NCI-H2081 (cell line): ENCODE data around the gene PHLDB2.

ENCODE experiments used
- DNase-seq, 2 experiments: peaks; one replicate each; lab custom pipeline; 2025; lab: John Stamatoyannopoulos, UW

Gene PHLDB2

GRCh38 chr3:111999484-112000324 is 140.6 kb downstream of the PHLDB2 start:
- DNase-seq, result peak in 1 of 2 experiments; percentile 25

GRCh38 chr3:112000367-112000771 is 141.3 kb downstream of the PHLDB2 start:
- DNase-seq, result no peak

- peak; percentile 24 to 56 for DNase-seq
These were observed 141.9 kb downstream of the PHLDB2 start for GRCh38 chr3:112000966-112001365.

GRCh38 chr3:112001526-112001925 is 142.5 kb downstream of the PHLDB2 start:
- DNase-seq, result no peak

GRCh38 chr3:112002096-112002971 is 143.3 kb downstream of the PHLDB2 start:
- no peak for DNase-seq

- DNase-seq, result no peak
These were observed 144.4 kb downstream of the PHLDB2 start for GRCh38 chr3:112003321-112004080.

GRCh38 chr3:112004187-112004586 is 145.1 kb downstream of the PHLDB2 start:
- no peak for DNase-seq

- no peak for DNase-seq
These were observed 145.6 kb downstream of the PHLDB2 start for GRCh38 chr3:112004669-112005068.

GRCh38 chr3:112005091-112005672 is 146.1 kb downstream of the PHLDB2 start:
- no peak for DNase-seq

GRCh38 chr3:112007633-112008032 is 148.6 kb downstream of the PHLDB2 start:
- no peak for DNase-seq

- DNase-seq, result no peak
These were observed 150.6 kb downstream of the PHLDB2 start for GRCh38 chr3:112009670-112010069.

GRCh38 chr3:112010636-112011035 is 151.6 kb downstream of the PHLDB2 start:
- DNase-seq, result peak in 1 of 2 experiments; percentile 39

- DNase-seq, result no peak
These were observed 152.4 kb downstream of the PHLDB2 start for GRCh38 chr3:112011376-112011940.

- DNase-seq, result peak in 1 of 2 experiments; percentile 40
These were observed 153.3 kb downstream of the PHLDB2 start for GRCh38 chr3:112012205-112012992.

- DNase-seq, result no peak
These were observed 154.2 kb downstream of the PHLDB2 start for GRCh38 chr3:112013058-112013783.

- DNase-seq, result no peak
These were observed 154.7 kb downstream of the PHLDB2 start for GRCh38 chr3:112013784-112014143.

- DNase-seq, result no peak
These were observed 158.0 kb downstream of the PHLDB2 start for GRCh38 chr3:112017091-112017490.

GRCh38 chr3:112018712-112019111 is 159.6 kb downstream of the PHLDB2 start:
- DNase-seq, result no peak

- DNase-seq, result no peak
These were observed 160.7 kb downstream of the PHLDB2 start for GRCh38 chr3:112019716-112020115.

GRCh38 chr3:112020674-112021085 is 161.6 kb downstream of the PHLDB2 start:
- DNase-seq, result no peak
